GM03348 (cell line): ENCODE results near the gene EGLN3.
"Not testable (repeated sequence)": the region's sequence is repeated elsewhere in the genome, so short reads cannot be mapped to it uniquely, and the experiment has no call there.

Source experiments
- DNase-seq: peaks from one replicate; pipeline ENCODE4 v3.0.0; 2012; ENCODE audit warnings: low spot score

The EGLN3 gene

DNA sequence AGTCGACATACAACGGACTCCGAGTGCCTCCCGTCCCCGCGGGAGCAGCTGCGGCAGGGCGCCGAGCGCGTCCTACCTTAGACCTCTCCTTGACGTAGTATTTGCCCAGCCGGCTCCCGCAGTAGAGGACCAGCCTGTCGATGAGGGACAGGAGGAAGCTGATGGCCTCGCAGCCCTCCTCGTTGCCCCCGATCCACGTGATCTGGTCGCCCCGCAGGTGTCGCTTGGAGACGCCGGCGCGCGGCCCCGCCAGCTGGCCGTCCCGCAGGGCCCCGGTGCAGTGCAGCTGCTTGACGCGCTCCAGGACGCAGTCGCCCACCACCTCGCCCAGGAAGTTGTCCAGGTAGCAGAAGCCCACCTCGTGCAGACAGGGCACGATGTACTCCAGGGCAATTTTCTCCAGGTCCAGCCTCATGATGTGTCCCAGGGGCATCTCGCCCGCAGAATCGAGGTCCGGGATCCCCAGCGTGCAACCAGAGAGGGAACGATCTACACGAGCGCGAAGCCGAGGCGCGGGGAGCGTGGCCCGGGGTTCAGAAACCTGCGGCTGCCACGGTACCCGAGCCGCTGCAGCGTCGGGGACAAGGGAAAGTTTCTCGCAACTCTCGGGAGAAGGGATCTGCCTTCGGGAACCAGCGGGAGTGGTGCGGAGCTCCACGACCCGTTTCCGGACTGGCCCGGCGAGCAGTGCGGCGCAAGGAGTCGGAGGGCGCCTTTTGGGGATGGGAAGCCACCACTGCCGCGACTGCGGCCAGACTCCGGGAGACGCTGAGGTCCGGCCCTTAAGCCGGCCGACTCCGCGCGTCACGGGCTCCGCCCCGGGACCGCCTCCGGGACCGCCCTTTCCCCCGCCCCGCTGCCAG is at the start of gene EGLN3:
TSS of gene EGLN3 (minus strand) at position 755 of the 863 bp plus-strand sequence. CDS start at position 433, 322 bp downstream.
- DNase-seq, result peak; percentile 95

DNA sequence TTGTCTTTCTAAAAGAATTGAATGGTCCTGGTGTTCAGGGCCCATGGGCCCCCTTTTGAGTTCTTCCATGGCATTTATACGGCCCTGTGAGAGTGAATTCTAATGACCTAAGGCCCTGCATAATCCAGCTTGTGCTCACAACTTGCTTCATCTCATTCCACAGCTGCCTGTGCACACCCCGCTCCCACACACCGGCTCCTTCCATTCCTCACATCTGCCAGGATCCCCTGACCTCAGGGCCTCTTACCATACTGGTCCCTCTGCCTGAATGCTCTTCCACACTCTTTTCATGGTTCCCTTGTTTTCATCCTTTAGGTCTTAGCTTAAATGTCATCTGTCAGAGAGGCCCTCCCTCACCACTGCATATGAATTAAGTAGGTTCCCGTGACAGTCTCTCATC is 49.5 kb upstream of the EGLN3 start:
- no peak for DNase-seq

GRCh38 chr14:33999771-34000291 is 49.0 kb upstream of the EGLN3 start:
- DNase-seq, result no peak

DNA sequence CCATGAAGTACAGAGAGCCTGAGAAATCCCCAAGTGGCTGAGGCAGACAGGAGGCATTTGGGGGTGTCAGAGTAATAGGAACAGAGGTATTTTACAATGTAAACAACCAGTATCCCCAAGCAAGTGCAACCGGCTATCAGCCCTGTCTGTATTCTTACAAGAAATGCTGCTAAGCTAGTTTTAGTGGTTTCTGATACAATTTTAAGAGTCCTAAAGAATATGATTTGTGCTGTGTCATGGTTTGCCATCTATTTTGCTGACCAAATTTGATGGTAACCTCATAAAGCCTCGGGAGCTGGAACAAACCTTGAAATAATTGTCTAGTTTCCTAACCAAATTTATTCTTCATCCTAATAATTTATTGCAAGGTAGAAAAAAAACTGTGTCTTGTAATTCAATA is 46.7 kb upstream of the EGLN3 start:
- DNase-seq, result no peak

DNA sequence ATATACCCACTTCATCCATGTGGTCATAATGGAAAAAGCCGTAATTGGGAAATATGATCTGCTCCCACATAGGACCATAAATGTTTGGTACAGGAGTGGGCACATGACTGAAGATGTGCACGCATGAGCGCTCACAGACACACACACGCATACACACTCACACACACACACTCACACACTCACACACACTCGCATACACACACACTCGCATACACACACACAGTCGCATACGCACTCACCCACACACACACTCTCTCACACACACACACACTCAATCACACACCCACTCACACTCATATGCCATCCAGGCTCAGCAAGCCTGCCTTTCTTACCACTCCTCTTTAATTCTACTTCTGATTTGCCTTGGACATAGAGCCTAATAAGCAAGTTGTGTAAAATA is 45.6 kb upstream of the EGLN3 start:
- no peak for DNase-seq

DNA sequence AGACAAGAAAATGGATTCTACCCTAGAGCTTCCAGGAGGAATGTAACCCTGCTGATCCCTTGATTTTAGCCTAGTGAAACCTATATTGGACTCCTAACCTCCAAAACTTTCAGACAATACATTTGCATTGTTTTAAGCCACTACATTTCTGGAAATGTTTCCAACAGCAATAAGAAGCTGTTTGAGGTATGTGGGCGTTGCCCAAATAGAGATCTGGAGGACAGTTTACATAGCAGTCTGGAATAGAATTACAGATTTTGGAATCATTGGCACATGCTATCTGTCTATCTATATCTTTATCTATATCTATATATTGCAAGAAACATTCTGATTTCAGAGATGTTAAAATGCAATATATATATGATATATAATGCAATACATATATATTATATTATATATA is 42.4 kb upstream of the EGLN3 start:
- no peak for DNase-seq

DNA sequence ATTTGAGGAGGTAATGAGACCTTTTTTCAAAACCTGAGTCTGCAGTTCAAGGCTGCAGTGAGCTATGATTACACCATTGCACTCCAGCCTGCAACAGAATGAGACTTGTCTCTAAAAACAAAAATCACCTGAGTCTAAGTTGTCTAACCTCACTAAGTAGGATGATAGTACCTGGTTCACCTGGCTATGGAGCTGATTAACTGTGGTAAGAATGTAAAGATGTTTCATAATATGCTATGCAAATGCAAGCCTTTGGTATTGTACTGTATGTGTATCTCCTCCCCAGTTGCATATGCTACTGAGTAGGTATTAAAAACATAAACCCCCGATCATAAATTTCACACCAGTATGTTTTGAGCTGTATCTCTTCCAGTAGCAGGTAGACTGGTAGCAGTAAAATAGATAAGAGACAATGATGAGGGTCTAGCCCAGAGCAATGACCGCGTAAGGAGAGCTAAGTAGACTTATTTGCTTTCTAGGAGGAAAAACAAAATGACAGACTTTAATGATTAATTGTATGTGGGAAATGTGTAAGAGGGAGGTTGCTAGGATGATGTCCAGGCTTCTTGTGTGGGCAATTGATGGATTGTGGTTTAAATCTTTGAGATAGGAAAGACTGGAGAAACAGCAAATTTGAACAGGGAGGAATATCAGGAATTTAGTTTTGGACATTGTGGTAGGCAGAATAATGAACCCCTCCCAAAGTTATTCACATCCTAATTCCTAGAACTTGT is 41.6 kb upstream of the EGLN3 start:
- no peak for DNase-seq

GRCh38 chr14:33990790-33991189 is 39.9 kb upstream of the EGLN3 start:
- no peak for DNase-seq

DNA sequence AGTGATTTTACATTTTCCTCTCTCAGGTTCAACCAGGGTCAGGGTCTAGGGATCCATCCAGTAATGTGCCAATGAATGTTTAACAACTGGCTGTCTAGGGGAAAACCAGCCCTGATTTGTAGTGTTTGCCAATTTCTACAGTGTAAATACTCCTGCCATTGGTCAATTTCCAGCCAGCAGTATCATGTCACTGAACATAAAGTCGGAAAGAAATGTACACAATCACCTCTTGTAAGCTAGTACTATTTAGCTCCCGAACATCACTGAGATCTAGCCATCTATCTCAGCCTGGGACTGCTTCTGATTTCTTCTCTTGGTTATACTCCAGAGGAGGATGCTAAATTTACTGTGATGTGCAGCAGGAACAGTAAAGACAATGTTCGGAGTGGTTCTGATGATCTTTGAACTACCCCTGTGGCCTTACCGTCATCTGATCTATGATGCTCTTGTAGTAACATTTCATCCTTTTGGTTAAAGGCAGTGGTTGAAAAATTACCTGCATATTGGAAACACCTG is 36.7 kb upstream of the EGLN3 start:
- DNase-seq, result no peak

GRCh38 chr14:33986804-33987203 is 35.9 kb upstream of the EGLN3 start:
- DNase-seq, result peak; percentile 43

GRCh38 chr14:33985242-33985641 is 34.4 kb upstream of the EGLN3 start:
- no peak for DNase-seq

DNA sequence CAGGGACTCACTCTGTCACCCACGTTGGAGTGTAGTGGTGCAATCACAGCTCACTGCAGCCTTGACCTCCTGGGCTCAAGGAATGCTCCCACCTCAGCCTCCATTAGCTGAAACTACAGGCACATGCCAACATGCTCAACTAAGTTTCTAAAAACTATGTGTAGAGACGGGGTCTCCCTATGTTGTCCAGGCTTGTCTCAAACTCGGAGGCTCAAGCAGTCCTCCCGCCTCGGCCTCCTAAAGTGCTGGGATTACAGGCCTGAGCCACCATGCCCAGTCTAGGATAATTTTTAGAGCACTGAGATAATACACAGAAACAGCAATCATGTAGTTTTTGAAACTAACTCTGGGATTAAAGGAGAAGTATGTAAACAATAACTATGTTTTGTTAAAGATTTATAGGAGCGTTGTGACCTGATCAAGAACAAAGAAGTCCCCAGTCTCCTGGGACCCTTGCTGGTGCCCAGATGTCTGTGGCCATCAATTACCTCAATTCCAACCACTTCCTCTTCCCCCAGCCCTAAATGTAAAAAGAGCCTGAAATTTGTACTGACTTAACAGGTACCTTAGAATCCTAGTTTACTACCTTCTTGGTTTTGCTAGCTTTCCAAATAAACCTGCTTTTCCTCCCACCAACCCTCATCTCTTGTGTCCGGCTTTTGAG is 28.9 kb upstream of the EGLN3 start:
- DNase-seq, result no peak

DNA sequence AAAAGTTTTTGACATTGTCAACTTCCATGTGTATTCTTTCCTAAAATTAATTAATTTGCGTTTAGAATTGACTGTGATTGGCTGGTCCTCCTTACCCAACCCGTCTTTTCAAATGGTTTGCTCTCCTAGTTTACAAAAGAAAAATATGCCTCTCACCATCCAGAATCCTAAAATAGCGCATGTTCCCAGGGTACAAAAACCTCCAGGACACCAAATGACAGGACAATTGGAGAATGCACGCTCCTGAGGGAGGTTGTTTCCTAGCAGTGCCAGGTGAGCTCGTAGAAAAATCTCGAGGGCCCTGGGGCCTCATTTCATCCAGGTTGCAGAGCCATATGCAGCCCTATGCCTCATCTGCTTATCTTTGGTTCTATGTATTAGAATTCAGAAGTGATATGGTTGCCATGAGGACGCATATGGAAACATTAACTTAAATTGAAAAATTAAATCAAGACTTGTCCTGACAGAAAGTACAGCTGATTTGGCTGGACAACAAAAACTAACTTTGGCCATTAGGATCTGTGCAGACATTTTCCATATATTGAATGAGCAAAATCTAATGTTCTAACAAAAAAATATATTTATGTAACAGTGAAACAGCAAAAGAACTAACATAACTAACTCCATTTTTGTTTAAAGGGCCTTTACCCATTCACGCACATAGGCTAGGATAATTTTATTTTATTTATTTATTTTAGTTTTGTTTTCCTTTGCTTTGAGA is 28.2 kb upstream of the EGLN3 start:
- no peak for DNase-seq

DNA sequence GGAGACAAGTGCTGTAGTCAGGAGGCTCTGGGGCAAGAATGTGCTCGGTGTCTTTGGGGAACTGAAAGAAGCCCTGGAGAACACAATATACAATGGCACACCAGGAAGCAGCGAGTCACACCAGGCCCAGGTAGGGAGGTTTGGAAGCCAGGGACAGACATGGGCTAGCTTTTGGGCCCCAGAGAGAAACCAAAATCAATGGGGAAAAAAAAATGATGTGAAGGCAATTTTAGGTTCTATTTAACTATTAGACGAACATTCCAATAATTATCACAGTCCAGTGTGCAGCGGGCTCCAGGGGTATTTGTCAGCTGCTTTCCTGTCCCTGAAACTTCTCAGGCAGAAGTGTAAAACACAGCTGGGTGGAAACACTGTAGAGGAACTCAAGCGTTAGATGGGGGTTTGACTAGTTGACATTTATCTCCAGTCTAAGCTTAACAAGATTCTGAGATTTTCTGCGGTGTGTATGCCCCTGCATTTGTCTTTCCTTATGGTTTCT is 21.8 kb upstream of the EGLN3 start:
- DNase-seq, result no peak

GRCh38 chr14:33969846-33970245 is 19.0 kb upstream of the EGLN3 start:
- DNase-seq, result not testable (repeated sequence)

GRCh38 chr14:33968722-33969121 is 17.8 kb upstream of the EGLN3 start:
- DNase-seq, result no peak

GRCh38 chr14:33967138-33967537 is 16.3 kb upstream of the EGLN3 start:
- DNase-seq, result no peak

GRCh38 chr14:33966276-33966675 is 15.4 kb upstream of the EGLN3 start:
- no peak for DNase-seq

DNA sequence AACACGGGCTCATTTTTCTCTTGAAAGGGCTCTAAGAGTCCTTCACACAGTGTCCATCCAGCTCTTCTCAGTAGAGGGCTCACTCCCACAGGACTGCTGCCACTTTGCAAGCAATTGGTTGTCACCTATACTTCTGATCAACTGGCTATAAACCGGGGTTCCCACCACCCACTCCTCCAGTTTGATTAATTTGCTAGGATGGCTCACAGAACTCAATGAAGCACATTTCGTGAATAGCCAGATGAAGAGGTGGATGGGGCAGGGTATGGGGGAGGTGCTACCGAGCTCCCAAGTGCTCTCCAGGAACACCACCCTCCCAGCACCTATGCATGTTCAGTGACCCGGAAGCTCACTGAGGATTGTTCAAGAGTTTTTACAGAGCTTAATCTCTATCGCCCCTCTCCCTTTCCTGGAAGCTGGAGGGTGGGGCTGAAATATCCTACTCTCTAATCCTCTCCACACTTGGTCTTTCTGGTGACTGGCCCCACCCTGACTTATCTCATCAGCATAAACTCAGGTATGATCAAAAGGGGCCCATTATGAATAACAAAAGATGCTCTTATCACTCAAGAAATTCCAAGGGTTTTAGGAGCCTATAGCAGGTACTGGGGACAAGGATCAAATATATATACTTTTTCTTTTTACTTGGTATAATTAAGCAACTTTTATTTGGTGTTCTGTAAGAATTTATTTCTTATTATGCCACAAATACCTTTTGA is 13.9 kb upstream of the EGLN3 start:
- DNase-seq, result no peak

DNA sequence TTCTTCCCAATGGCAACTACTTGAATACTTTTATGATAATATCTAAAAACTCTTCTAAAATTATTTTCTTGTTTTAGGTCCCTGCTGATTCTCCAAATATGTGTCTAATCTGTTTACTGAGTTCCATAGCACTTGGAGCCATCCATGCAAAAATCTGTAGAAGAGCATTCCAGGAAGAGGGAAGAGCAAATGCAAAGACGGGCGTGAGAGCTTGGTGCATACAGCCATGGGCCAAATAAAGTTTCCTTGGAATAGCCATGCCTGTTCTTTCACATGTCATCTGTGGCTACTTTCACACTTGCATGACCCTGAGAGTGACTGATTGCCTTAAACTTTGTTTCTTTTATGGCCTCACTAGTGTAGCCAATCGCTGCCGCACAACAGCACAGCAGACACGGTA is 13.0 kb upstream of the EGLN3 start:
- DNase-seq, result no peak

DNA sequence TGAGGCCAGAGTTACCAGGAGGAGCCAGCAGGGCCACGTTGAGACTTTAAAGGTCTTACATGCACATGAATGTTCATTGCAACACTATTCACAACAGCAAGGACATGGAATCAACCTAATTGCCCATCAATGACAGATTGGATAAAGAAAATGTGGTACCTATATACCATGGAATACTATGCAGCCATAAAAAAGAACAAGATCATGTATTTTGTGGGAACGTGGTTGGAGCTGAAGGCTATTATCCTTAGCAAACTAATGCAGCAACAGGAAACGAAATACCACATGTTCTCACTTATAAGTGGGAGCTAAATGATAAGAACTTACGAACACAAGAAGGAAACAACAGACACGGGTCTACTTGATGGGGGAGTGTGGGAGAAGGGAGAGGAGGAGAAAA is 11.6 kb upstream of the EGLN3 start:
- DNase-seq, result not testable (repeated sequence)
